ENCODE results near the gene AGPS. TPM values are rescaled to one million over a fixed set of nuclear protein-coding genes. Genes with fewer than 3 reads are reported as not detected.

The AGPS gene
- total RNA-seq, 3 donors from 2014 or later, result 28.2 to 30.6 (median 28.5) TPM

GRCh38 chr2:177535000-177535399, 142.4 kb downstream of the AGPS start:
- H3K4me3 ChIP-seq, result no peak overlapping the region
- H3K27me3 ChIP-seq, result no peaks in the 10 kb centered on the region
- no peak overlapping the region for H3K27ac ChIP-seq
- H3K36me3 ChIP-seq, result no peaks in the 10 kb centered on the region
- no peaks in the 10 kb centered on the region for H3K4me1 ChIP-seq
- H3K9me3 ChIP-seq, result no peaks in the 10 kb centered on the region
- intact Hi-C loops (cut with DNase I; ENCODE audit: low total_unique reads), result no loop called here
- TF ChIP-seq CTCF (IDR thresholded peaks at IDR 0.05) (no peak), POLR2A (IDR thresholded peaks at IDR 0.05) (no peak), POLR2AphosphoS5 (IDR thresholded peaks at IDR 0.05) (no peak)
- no peak for DNase-seq (ENCODE audit: low spot score in 2 of 2)

- H3K9me3 ChIP-seq, result no peaks in the 10 kb centered on the region
These were observed 143.5 kb downstream of the AGPS start for GRCh38 chr2:177535958-177536504.

GRCh38 chr2:177537213-177537612, 144.6 kb downstream of the AGPS start:
- intact Hi-C loops (cut with DNase I; ENCODE audit: low total_unique reads), result no loop called here
- TF ChIP-seq POLR2A (IDR thresholded peaks at IDR 0.05) (no peak), POLR2AphosphoS5 (IDR thresholded peaks at IDR 0.05) (no peak), CTCF (IDR thresholded peaks at IDR 0.05) (no peak)
- Histone ChIP-seq H3K27ac (no peak overlapping the region), H3K27me3 (no peaks in the 10 kb centered on the region), H3K9me3 (no peaks in the 10 kb centered on the region), H3K36me3 (no peaks in the 10 kb centered on the region), H3K4me3 (no peak overlapping the region), H3K4me1 (no peaks in the 10 kb centered on the region)
- DNase-seq (ENCODE audit: low spot score in 2 of 2), result no peak

More at GRCh38 chr2:177535958-177536504, 143.5 kb downstream of the AGPS start:
- Histone ChIP-seq H3K4me3 (no peak overlapping the region), H3K4me1 (no peaks in the 10 kb centered on the region), H3K27ac (no peak overlapping the region), H3K27me3 (no peaks in the 10 kb centered on the region), H3K36me3 (no peaks in the 10 kb centered on the region)
- intact Hi-C loops (cut with DNase I; ENCODE audit: low total_unique reads), result no loop called here
- TF ChIP-seq POLR2AphosphoS5 (IDR thresholded peaks at IDR 0.05) (no peak), CTCF (IDR thresholded peaks at IDR 0.05) (no peak), POLR2A (IDR thresholded peaks at IDR 0.05) (no peak)
- no peak for DNase-seq (ENCODE audit: low spot score in 2 of 2)

- Histone ChIP-seq H3K4me1 (no peaks in the 10 kb centered on the region), H3K27ac (no peak overlapping the region), H3K27me3 (no peaks in the 10 kb centered on the region), H3K36me3 (no peaks in the 10 kb centered on the region), H3K9me3 (no peaks in the 10 kb centered on the region), H3K4me3 (no peak overlapping the region)
- DNase-seq (ENCODE audit: low spot score in 2 of 2), result no peak
- intact Hi-C loops (cut with DNase I; ENCODE audit: low total_unique reads), result no loop called here
- TF ChIP-seq POLR2AphosphoS5 (IDR thresholded peaks at IDR 0.05) (no peak), POLR2A (IDR thresholded peaks at IDR 0.05) (no peak), CTCF (IDR thresholded peaks at IDR 0.05) (no peak)
These were observed 145.1 kb downstream of the AGPS start for GRCh38 chr2:177537636-177538035.

GRCh38 chr2:177538323-177538722, 145.8 kb downstream of the AGPS start:
- no peaks in the 10 kb centered on the region for H3K4me1 ChIP-seq
- H3K36me3 ChIP-seq, result no peaks in the 10 kb centered on the region
- H3K27ac ChIP-seq, result no peak overlapping the region
- DNase-seq (ENCODE audit: low spot score in 2 of 2), result no peak
- no peaks in the 10 kb centered on the region for H3K27me3 ChIP-seq
- intact Hi-C loops (cut with DNase I; ENCODE audit: low total_unique reads), result no loop called here
- no peak for TF ChIP-seq POLR2A (IDR thresholded peaks at IDR 0.05)
- TF ChIP-seq CTCF (IDR thresholded peaks at IDR 0.05), result no peak
- no peak for TF ChIP-seq POLR2AphosphoS5 (IDR thresholded peaks at IDR 0.05)
- H3K4me3 ChIP-seq, result no peak overlapping the region
- no peaks in the 10 kb centered on the region for H3K9me3 ChIP-seq
